Loucy (cell line): ENCODE results near the gene MEIS1.

Source experiments
- H2AFZ ChIP-seq: fragments of 200-600 bp; sonication (generic); 2 replicates; pipeline ENCODE4 v1.6.0; 2016; ENCODE audit warnings: antibody characterized with exemption, mild to moderate bottlenecking, low read length, moderate library complexity
- H3F3A ChIP-seq: fragments of 200-600 bp; 2 replicates; pipeline ENCODE4 v1.6.0; 2016; ENCODE audit warnings: antibody characterized with exemption, low read depth, mild to moderate bottlenecking
- H3K27me3 ChIP-seq: fragments of 200-600 bp; sonication (generic); 2 replicates; pipeline ENCODE4 v1.6.1; 2014; ENCODE audit warnings: low read length, mild to moderate bottlenecking; ENCODE audit not compliant: insufficient read depth, poor library complexity, severe bottlenecking
- H3K36me3 ChIP-seq: fragments of 200-600 bp; sonication (generic); 2 replicates; pipeline ENCODE4 v1.6.1; 2016; ENCODE audit warnings: low read length; ENCODE audit not compliant: insufficient read depth
- H3K4me1 ChIP-seq: fragments of 200-600 bp; sonication (generic); 2 replicates; pipeline ENCODE4 v1.5.1; 2014; ENCODE audit warnings: low read length, mild to moderate bottlenecking; ENCODE audit not compliant: insufficient read depth, poor library complexity, severe bottlenecking
- H3K4me2 ChIP-seq: fragments of 200-600 bp; sonication (generic); 2 replicates; pipeline ENCODE4 v1.6.0; 2014; ENCODE audit warnings: antibody characterized with exemption, low read length, low read depth, mild to moderate bottlenecking; ENCODE audit not compliant: poor library complexity, severe bottlenecking
- H3K4me3 ChIP-seq: fragments of 200-600 bp; sonication (generic); 2 replicates; pipeline ENCODE4 v1.5.1; 2014; ENCODE audit warnings: low read length, mild to moderate bottlenecking, mixed read lengths; ENCODE audit not compliant: poor library complexity, severe bottlenecking
- H3K79me2 ChIP-seq: fragments of 200-600 bp; sonication (generic); 2 replicates; pipeline ENCODE4 v1.6.1; 2014; ENCODE audit warnings: low read length; ENCODE audit not compliant: insufficient read depth
- H3K9ac ChIP-seq: fragments of 200-600 bp; sonication (generic); 2 replicates; pipeline ENCODE4 v1.6.0; 2014; ENCODE audit warnings: mild to moderate bottlenecking, low read depth, low read length, moderate library complexity; ENCODE audit not compliant: poor library complexity, severe bottlenecking
- H3K9me2 ChIP-seq: fragments of 200-600 bp; sonication (generic); replicated peaks from 2 replicates; pipeline ENCODE4 v1.6.1; 2016; ENCODE audit warnings: low read depth, low read length, mixed read lengths
- H3K9me3 ChIP-seq: fragments of 200-600 bp; sonication (generic); 2 replicates; pipeline ENCODE4 v1.6.1; 2014; ENCODE audit warnings: mild to moderate bottlenecking, antibody characterized with exemption, low read length, low read depth; ENCODE audit not compliant: insufficient read depth
- H4K20me1 ChIP-seq: fragments of 200-600 bp; sonication (generic); 2 replicates; pipeline ENCODE4 v1.6.0; 2014; ENCODE audit warnings: antibody characterized with exemption, low read length, mild to moderate bottlenecking; ENCODE audit not compliant: insufficient read depth, poor library complexity, severe bottlenecking
- CTCF ChIP-seq: fragments of 200-600 bp; sonication (generic); conservative IDR thresholded peaks from 2 replicates; pipeline ENCODE4 v1.5.1; 2014; ENCODE audit warnings: mild to moderate bottlenecking, antibody characterized with exemption, low read length
- EZH2phosphoT487 ChIP-seq: fragments of 200-600 bp; IDR thresholded peaks from 2 replicates; pipeline ENCODE4 v1.6.1; 2018; ENCODE audit warnings: antibody characterized with exemption, mild to moderate bottlenecking, moderate library complexity, borderline replicate concordance

Gene MEIS1

DNA sequence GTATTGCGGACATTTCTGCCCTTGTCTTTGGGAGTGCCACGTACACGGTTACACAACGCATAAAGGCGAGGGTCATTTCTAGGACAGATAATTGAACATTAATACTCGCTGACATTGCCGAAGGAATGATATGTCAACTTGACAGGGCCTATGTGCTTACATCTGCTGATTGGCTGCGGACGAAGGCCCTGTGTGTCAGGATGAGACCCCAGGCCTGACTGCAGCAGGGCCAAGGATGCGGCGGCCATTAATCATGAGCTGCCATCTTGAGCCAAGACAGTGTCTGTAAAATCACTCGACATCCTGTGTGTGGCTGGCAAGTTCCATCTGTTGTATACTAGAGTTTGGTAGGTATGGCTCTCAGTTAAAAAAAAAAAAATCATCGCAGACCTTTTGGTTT, 96.6 kb downstream of the MEIS1 start:
- H3K4me3 ChIP-seq: no peak overlapping the region
- H3K9ac ChIP-seq: no peak overlapping the region
- no peaks in the 10 kb centered on the region for H3K27me3 ChIP-seq
- H2AFZ ChIP-seq: no peak overlapping the region
- no peaks in the 10 kb centered on the region for H4K20me1 ChIP-seq
- no peaks in the 10 kb centered on the region for H3F3A ChIP-seq
- H3K4me2 ChIP-seq: no peak overlapping the region
- H3K4me1 ChIP-seq: no peaks in the 10 kb centered on the region
- no peaks in the 10 kb centered on the region for H3K36me3 ChIP-seq
- TF ChIP-seq EZH2phosphoT487 (no peak), CTCF (no peak)
- no peaks in the 10 kb centered on the region for H3K9me2 ChIP-seq
- H3K9me3 ChIP-seq: no peaks in the 10 kb centered on the region
- no peaks in the 10 kb centered on the region for H3K79me2 ChIP-seq

DNA sequence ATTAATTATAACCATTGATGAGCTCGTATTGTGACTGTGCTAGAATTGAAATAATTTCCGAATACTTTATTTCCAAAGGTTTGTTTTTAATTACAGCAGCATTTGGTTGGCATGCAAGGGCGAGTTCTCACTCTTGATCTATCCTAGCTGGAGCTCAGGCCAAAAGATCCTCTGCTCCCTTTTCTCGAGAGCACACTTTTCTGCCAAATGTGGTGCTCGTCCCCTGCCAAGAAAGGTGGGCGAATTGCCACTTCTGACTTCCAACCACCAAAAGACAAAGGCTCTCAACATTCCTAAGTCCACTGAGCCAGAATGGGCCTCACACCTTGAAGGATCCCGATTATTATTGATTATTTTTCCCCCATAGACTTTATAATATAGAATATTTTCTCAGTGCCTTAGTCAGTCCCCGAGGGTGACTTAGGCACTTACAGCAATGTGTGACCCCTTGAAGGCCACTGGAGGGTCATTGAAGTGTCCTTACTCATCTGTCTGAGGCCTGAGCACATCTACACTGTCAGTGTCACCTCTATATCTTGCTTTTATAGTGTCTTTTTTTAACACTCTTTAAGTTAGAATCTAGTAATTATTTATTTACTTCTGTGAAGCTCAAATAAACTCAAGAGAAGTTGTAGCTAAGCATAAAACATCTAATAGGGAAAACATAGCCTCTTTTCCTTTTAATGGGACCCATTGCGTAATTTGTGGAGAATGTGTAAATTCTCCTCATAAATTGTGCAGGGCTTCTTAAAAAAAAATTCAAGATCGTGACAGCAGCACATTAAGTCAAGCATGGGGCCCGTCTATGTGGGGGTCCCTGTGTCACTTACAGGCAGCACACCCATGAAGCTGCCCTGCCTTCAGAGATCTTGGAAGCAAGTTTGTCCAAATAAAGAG, 98.3 kb downstream of the MEIS1 start:
- Histone ChIP-seq H3K36me3 (no peaks in the 10 kb centered on the region), H3K4me3 (no peak overlapping the region), H3K79me2 (no peaks in the 10 kb centered on the region), H3K4me1 (no peaks in the 10 kb centered on the region), H3K9me3 (no peaks in the 10 kb centered on the region), H3K27me3 (no peaks in the 10 kb centered on the region), H3K9me2 (no peaks in the 10 kb centered on the region), H2AFZ (no peak overlapping the region), H3K4me2 (no peak overlapping the region), H3K9ac (no peak overlapping the region), H3F3A (no peaks in the 10 kb centered on the region), H4K20me1 (no peaks in the 10 kb centered on the region)
- TF ChIP-seq EZH2phosphoT487 (no peak), CTCF (no peak)

DNA sequence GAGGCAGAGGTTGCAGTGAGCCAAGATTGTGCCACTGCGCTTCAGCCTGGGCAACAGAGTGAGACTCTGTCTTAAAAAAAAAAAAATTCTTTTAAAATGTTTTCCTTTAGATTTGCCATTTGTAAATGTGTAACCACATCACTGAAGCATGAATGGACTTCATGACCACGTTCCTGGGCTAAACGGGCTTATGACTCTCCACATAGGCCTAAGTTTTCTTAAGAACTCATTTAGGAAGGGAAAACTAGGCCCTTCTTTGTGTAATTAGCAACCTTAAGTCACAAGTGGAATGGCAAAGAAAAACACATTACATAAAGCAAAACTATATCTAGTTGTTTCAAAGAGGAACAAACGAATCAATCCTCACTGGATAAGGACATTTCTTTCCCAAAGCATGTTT, 99.5 kb downstream of the MEIS1 start:
- Histone ChIP-seq H2AFZ (no peak overlapping the region), H3K27me3 (no peaks in the 10 kb centered on the region), H3K36me3 (no peaks in the 10 kb centered on the region), H3K4me1 (no peaks in the 10 kb centered on the region), H3K79me2 (no peaks in the 10 kb centered on the region), H4K20me1 (no peaks in the 10 kb centered on the region), H3F3A (no peaks in the 10 kb centered on the region), H3K9me2 (no peaks in the 10 kb centered on the region), H3K9me3 (no peaks in the 10 kb centered on the region), H3K4me3 (no peak overlapping the region), H3K9ac (no peak overlapping the region), H3K4me2 (no peak overlapping the region)
- TF ChIP-seq EZH2phosphoT487 (no peak), CTCF (no peak)
